Activated CD8-positive, alpha-beta memory T cell treated with anti-CD3 and anti-CD28 coated beads, Interleukin-2, amount 10 ng/mL, durations not matched to agents 7 days and 5 days (primary cell): ENCODE results near the gene IFI27L2. TPM values are rescaled to one million over a fixed set of nuclear protein-coding genes. Genes with fewer than 3 reads are reported as not detected.

Experiments used
- ATAC-seq: fragments of 150-1000 bp; cut with Tn5 transposase; one replicate; pipeline ENCODE4 v1.10.0; 2021; ENCODE audit warnings: moderate library complexity
- CTCF ChIA-PET: fragments of 350-600 bp; sonication (Branson Sonifier 250); formaldehyde crosslinking; loops from one replicate; lab custom pipeline; 2021; ENCODE audit warnings: antibody characterized with exemption; lab: Charles Lee
- DNase-seq: peaks from one replicate; pipeline ENCODE4 v3.0.0-alpha.2; 2020
- H3K27ac Mint-ChIP-seq: one replicate; pipeline ENCODE4 v1.8.0; 2021; ENCODE audit warnings: mild to moderate bottlenecking, mixed read lengths
- H3K27me3 Mint-ChIP-seq: one replicate; pipeline ENCODE4 v1.8.0; 2021; ENCODE audit warnings: mixed read lengths
- H3K36me3 Mint-ChIP-seq: one replicate; pipeline ENCODE4 v1.8.0; 2021; ENCODE audit warnings: mild to moderate bottlenecking, mixed read lengths
- H3K4me1 Mint-ChIP-seq: one replicate; pipeline ENCODE4 v1.8.0; 2021; ENCODE audit warnings: mixed read lengths
- H3K4me3 Mint-ChIP-seq: one replicate; pipeline ENCODE4 v1.8.0; 2021; ENCODE audit warnings: mild to moderate bottlenecking, moderate library complexity, mixed read lengths
- H3K9me3 Mint-ChIP-seq: one replicate; pipeline ENCODE4 v1.8.0; 2022; ENCODE audit warnings: low read depth, mixed read lengths
- total RNA-seq, 2 experiments: library from RNA; stranded (reverse); gene quantifications; one replicate each; pipeline ENCODE4 v1.2.3, GENCODE V29; 2021

IFI27L2 gene
- total RNA-seq, 2 experiments from 2014 or later = 95.5 to 112 TPM

GRCh38 chr14:94115631-94116030 is 13.8 kb downstream of the IFI27L2 start:
- Mint-ChIP-seq H3K9me3 (peaks cover 3% of the 10 kb centered on the region), H3K27me3 (peaks cover 8% of the 10 kb centered on the region), H3K4me1 (peaks cover 30% of the 10 kb centered on the region), H3K4me3 (no peak overlapping the region), H3K36me3 (peaks cover 5% of the 10 kb centered on the region), H3K27ac (no peak overlapping the region)
- DNase-seq = no peak
- ATAC-seq = no peak
- CTCF ChIA-PET = interaction anchor here (1.3 to 2.1 kb wide), 4 partner anchors 14 to 175 kb away, joined by 3 to 7 read pairs (median 6); partner anchors contain the start of gene IFI27L2

- no peak for ATAC-seq
- H3K27ac Mint-ChIP-seq = no peak overlapping the region
- H3K4me1 Mint-ChIP-seq = peaks cover 33% of the 10 kb centered on the region
- no peak overlapping the region for H3K4me3 Mint-ChIP-seq
- H3K27me3 Mint-ChIP-seq = peaks cover 8% of the 10 kb centered on the region
- peaks cover 5% of the 10 kb centered on the region for H3K36me3 Mint-ChIP-seq
- DNase-seq = no peak
- peaks cover 3% of the 10 kb centered on the region for H3K9me3 Mint-ChIP-seq
- CTCF ChIA-PET = interaction anchor here (0.9 to 2.1 kb wide), 6 partner anchors 15 to 175 kb away, joined by 3 to 7 read pairs (median 4); partner anchors contain the start of gene IFI27L2
Measured at GRCh38 chr14:94115058-94115591, 14.3 kb downstream of the IFI27L2 start.

- peaks cover 36% of the 10 kb centered on the region for H3K4me1 Mint-ChIP-seq
Measured at GRCh38 chr14:94114589-94115057, 14.8 kb downstream of the IFI27L2 start.

GRCh38 chr14:94113908-94114588 is 15.4 kb downstream of the IFI27L2 start:
- DNase-seq (no peak), ATAC-seq (no peak)
- CTCF ChIA-PET = interaction anchor here (0.9 to 2.1 kb wide), 6 partner anchors 18 to 174 kb away, joined by 3 to 7 read pairs (median 4); no protein-coding TSS in a partner anchor
- H3K4me1 Mint-ChIP-seq = peaks cover 36% of the 10 kb centered on the region
- peaks cover 3% of the 10 kb centered on the region for H3K36me3 Mint-ChIP-seq
- no peak overlapping the region for H3K27ac Mint-ChIP-seq
- H3K9me3 Mint-ChIP-seq = no peaks in the 10 kb centered on the region
- H3K27me3 Mint-ChIP-seq = peaks cover 8% of the 10 kb centered on the region
- H3K4me3 Mint-ChIP-seq = no peak overlapping the region

More at GRCh38 chr14:94114589-94115057, 14.8 kb downstream of the IFI27L2 start:
- H3K36me3 Mint-ChIP-seq = peaks cover 5% of the 10 kb centered on the region
- H3K4me3 Mint-ChIP-seq = no peak overlapping the region
- ATAC-seq (no peak), DNase-seq (no peak)
- peaks cover 8% of the 10 kb centered on the region for H3K27me3 Mint-ChIP-seq
- CTCF ChIA-PET = interaction anchor here (0.9 to 2.1 kb wide), 6 partner anchors 15 to 175 kb away, joined by 3 to 7 read pairs (median 4); partner anchors contain the start of gene IFI27L2
- no peak overlapping the region for H3K27ac Mint-ChIP-seq
- peaks cover 3% of the 10 kb centered on the region for H3K9me3 Mint-ChIP-seq

GRCh38 chr14:94113490-94113889 is 15.9 kb downstream of the IFI27L2 start:
- Mint-ChIP-seq H3K9me3 (no peaks in the 10 kb centered on the region), H3K27ac (no peak overlapping the region), H3K27me3 (peaks cover 8% of the 10 kb centered on the region), H3K36me3 (peaks cover 3% of the 10 kb centered on the region), H3K4me3 (no peak overlapping the region), H3K4me1 (peaks cover 36% of the 10 kb centered on the region)
- ATAC-seq (no peak), DNase-seq (no peak)
- CTCF ChIA-PET = interaction anchor here (1.5 kb wide), 1 partner anchor 23 kb away, joined by 5 read pairs; no protein-coding TSS in a partner anchor

- DNase-seq = no peak
- Mint-ChIP-seq H3K4me3 (no peak overlapping the region), H3K4me1 (peaks cover 33% of the 10 kb centered on the region), H3K36me3 (peaks cover 3% of the 10 kb centered on the region), H3K27ac (no peak overlapping the region), H3K27me3 (peaks cover 8% of the 10 kb centered on the region), H3K9me3 (no peaks in the 10 kb centered on the region)
- ATAC-seq = no peak
- CTCF ChIA-PET = interaction anchor here (1.4 to 1.5 kb wide), 2 partner anchors 24 to 77 kb away, joined by 5 read pairs; no protein-coding TSS in a partner anchor
Measured at GRCh38 chr14:94113073-94113472, 16.3 kb downstream of the IFI27L2 start.

- DNase-seq (no peak), ATAC-seq (no peak)
- CTCF ChIA-PET = interaction anchor here (1.4 to 1.5 kb wide), 2 partner anchors 24 to 77 kb away, joined by 5 read pairs; no protein-coding TSS in a partner anchor
- H3K36me3 Mint-ChIP-seq = peaks cover 6% of the 10 kb centered on the region
- no peaks in the 10 kb centered on the region for H3K9me3 Mint-ChIP-seq
- H3K27ac Mint-ChIP-seq = no peak overlapping the region
- peak overlapping the region; percentile 69 for H3K4me3 Mint-ChIP-seq
- peaks cover 8% of the 10 kb centered on the region for H3K27me3 Mint-ChIP-seq
- H3K4me1 Mint-ChIP-seq = peaks cover 28% of the 10 kb centered on the region
Measured at GRCh38 chr14:94112513-94113063, 16.8 kb downstream of the IFI27L2 start.

GRCh38 chr14:94111276-94112095 is 17.9 kb downstream of the IFI27L2 start:
- CTCF ChIA-PET = interaction anchor here (1.0 to 1.4 kb wide), 4 partner anchors 15 to 75 kb away, joined by 3 to 5 read pairs (median 3); no protein-coding TSS in a partner anchor

GRCh38 chr14:94110552-94111181 is 18.7 kb downstream of the IFI27L2 start, which contains the start of gene IFI27:
IFI27 (plus strand) TSS chr14:94110736.
- CTCF ChIA-PET = interaction anchor here (1.0 to 1.2 kb wide), 3 partner anchors 15 to 27 kb away, joined by 3 read pairs; no protein-coding TSS in a partner anchor
- H3K27me3 Mint-ChIP-seq = peaks cover 4% of the 10 kb centered on the region
- H3K4me3 Mint-ChIP-seq = peak within 1 kb of the TSS; percentile 69
- ATAC-seq = peak; percentile 64
- no peaks in the 10 kb centered on the region for H3K9me3 Mint-ChIP-seq
- H3K4me1 Mint-ChIP-seq = peaks cover 25% of the 10 kb centered on the region
- peak within 1 kb of the TSS; percentile 82 for H3K27ac Mint-ChIP-seq
- peaks cover 6% of the 10 kb centered on the region for H3K36me3 Mint-ChIP-seq
- peak; percentile 46 for DNase-seq

More at GRCh38 chr14:94111276-94112095, 17.9 kb downstream of the IFI27L2 start:
- Mint-ChIP-seq H3K36me3 (peaks cover 6% of the 10 kb centered on the region), H3K4me3 (peak overlapping the region; percentile 69), H3K27me3 (peaks cover 4% of the 10 kb centered on the region), H3K4me1 (peaks cover 25% of the 10 kb centered on the region), H3K27ac (peak overlapping the region; percentile 82), H3K9me3 (no peaks in the 10 kb centered on the region)
- ATAC-seq (no peak), DNase-seq (peak; percentile 29)

- peaks cover 24% of the 10 kb centered on the region for H3K4me1 Mint-ChIP-seq
- no peak overlapping the region for H3K4me3 Mint-ChIP-seq
- DNase-seq (peak; percentile 26), ATAC-seq (no peak)
- no peaks in the 10 kb centered on the region for H3K9me3 Mint-ChIP-seq
- CTCF ChIA-PET = interaction anchor here (1.3 kb wide), 2 partner anchors 22 to 27 kb away, joined by 4 read pairs; no protein-coding TSS in a partner anchor
- H3K27ac Mint-ChIP-seq = peak overlapping the region; percentile 82
- no peaks in the 10 kb centered on the region for H3K27me3 Mint-ChIP-seq
- H3K36me3 Mint-ChIP-seq = peaks cover 6% of the 10 kb centered on the region
Measured at GRCh38 chr14:94109915-94110250, 19.5 kb downstream of the IFI27L2 start.

- Mint-ChIP-seq H3K9me3 (no peaks in the 10 kb centered on the region), H3K27ac (no peak overlapping the region), H3K27me3 (no peaks in the 10 kb centered on the region), H3K4me1 (no peaks in the 10 kb centered on the region), H3K36me3 (peaks cover 2% of the 10 kb centered on the region), H3K4me3 (no peak overlapping the region)
- ATAC-seq (no peak), DNase-seq (no peak)
- CTCF ChIA-PET = no interaction called here
Measured at GRCh38 chr14:94104731-94105130, 24.7 kb downstream of the IFI27L2 start.

GRCh38 chr14:94103554-94104150 is 25.8 kb downstream of the IFI27L2 start:
- CTCF ChIA-PET = interaction anchor here (0.6 kb wide), 1 partner anchor 300 kb away, joined by 3 read pairs; no protein-coding TSS in a partner anchor
- no peaks in the 10 kb centered on the region for H3K4me1 Mint-ChIP-seq
- no peak overlapping the region for H3K27ac Mint-ChIP-seq

More at GRCh38 chr14:94103554-94104150, 25.8 kb downstream of the IFI27L2 start:
- Mint-ChIP-seq H3K4me3 (no peak overlapping the region), H3K9me3 (no peaks in the 10 kb centered on the region), H3K27me3 (no peaks in the 10 kb centered on the region), H3K36me3 (peaks cover 2% of the 10 kb centered on the region)
- no peak for ATAC-seq
- DNase-seq = no peak
